Lower lobe of right lung (tissue), 2 donors: ENCODE measurements around the gene PRPF4. TPM values are rescaled to one million over a fixed set of nuclear protein-coding genes. Genes with fewer than 3 reads are reported as not detected.
A peak's percentile ranks its signal among the peaks of the same experiment; 100 is the strongest.

ENCODE experiments used
- ATAC-seq, 2 donors: fragments of 200-7000 bp; cut with Tn5 transposase; one replicate each; pipeline ENCODE4 v1.9.1; 2020 to 2022; ENCODE audit warnings: mild to moderate bottlenecking in 2 of 2, moderate library complexity in 2 of 2
- DNase-seq: peaks from one replicate; pipeline ENCODE4 v3.0.0-alpha.2; 2020
- H3K27ac ChIP-seq: fragments of 200-600 bp; one replicate; pipeline ENCODE4 v1.8.0; 2022
- H3K27me3 ChIP-seq: fragments of 200-600 bp; one replicate; pipeline ENCODE4 v1.8.0; 2022; ENCODE audit warnings: low read depth
- H3K36me3 ChIP-seq: fragments of 200-600 bp; one replicate; pipeline ENCODE4 v1.8.0; 2022; ENCODE audit warnings: mild to moderate bottlenecking
- H3K4me1 ChIP-seq: fragments of 200-600 bp; one replicate; pipeline ENCODE4 v1.8.0; 2022
- H3K4me3 ChIP-seq: fragments of 200-600 bp; one replicate; pipeline ENCODE4 v1.8.0; 2022; ENCODE audit warnings: mild to moderate bottlenecking
- H3K9me3 ChIP-seq: fragments of 200-600 bp; one replicate; pipeline ENCODE4 v1.8.0; 2022
- CTCF ChIP-seq: fragments of 200-600 bp; IDR thresholded peaks from one replicate; pipeline ENCODE4 v1.8.0; 2022; ENCODE audit warnings: antibody characterized with exemption, mild to moderate bottlenecking
- intact Hi-C: fragments of 100-400 bp; cut with DNase I; formaldehyde crosslinking; loops from one replicate; pipeline ENCODE4 v1.11.0; 2022
- total RNA-seq: library from RNA; stranded (reverse); fragmentation: NEBNext Ultra II Directional; extraction: Animal tissue kit (Norgen Biotek cat#: 25700); gene quantifications from one replicate; pipeline ENCODE4 v1.2.1, GENCODE V29; 2021
- donor health status: DM: no; HTN: yes; CAD: no; lungs with severe emphysema.

The PRPF4 gene
- total RNA-seq, 1 donor from 2014 or later: 12.6 TPM

GRCh38 chr9:113340011-113340699, 64.7 kb downstream of the PRPF4 start, which contains the start of gene WDR31:
WDR31 (minus strand) TSS chr9:113340275; CDS start chr9:113332022, 8,253 bp downstream.
- Histone ChIP-seq H3K9me3 (no peaks in the 10 kb centered on the region), H3K4me3 (peak within 1 kb of the TSS; percentile 94), H3K27me3 (no peaks in the 10 kb centered on the region), H3K4me1 (peaks cover 22% of the 10 kb centered on the region), H3K36me3 (no peaks in the 10 kb centered on the region), H3K27ac (peak within 1 kb of the TSS; percentile 83)
- intact Hi-C loops: no loop called here
- DNase-seq (peak; percentile 91), ATAC-seq (peak; percentile 96 to 98)
- no peak for TF ChIP-seq CTCF

- intact Hi-C loops: no loop called here
- Histone ChIP-seq H3K36me3 (no peaks in the 10 kb centered on the region), H3K4me1 (peaks cover 22% of the 10 kb centered on the region), H3K9me3 (no peaks in the 10 kb centered on the region), H3K4me3 (no peak overlapping the region), H3K27ac (no peak overlapping the region), H3K27me3 (no peaks in the 10 kb centered on the region)
- DNase-seq (no peak), ATAC-seq (no peak)
- no peak for TF ChIP-seq CTCF
These were observed 66.4 kb downstream of the PRPF4 start for GRCh38 chr9:113341712-113342410.

Other genes with a start within 250 kb of the PRPF4 start
- gene ZFP37, start 218.9 kb upstream of the PRPF4 start, total RNA-seq: 1.1 TPM
- 74.8 TPM for gene SLC31A2, start 124.7 kb upstream of the PRPF4 start, total RNA-seq
- gene FKBP15, start 54.4 kb upstream of the PRPF4 start, total RNA-seq: 84.6 TPM
- gene SLC31A1, start 54.1 kb upstream of the PRPF4 start, total RNA-seq: 48.4 TPM
- 29.1 TPM for gene CDC26, start 86 bp upstream of the PRPF4 start, total RNA-seq
- gene RNF183, start 27.7 kb downstream of the PRPF4 start, total RNA-seq: not detected
- gene WDR31, start 64.6 kb downstream of the PRPF4 start, total RNA-seq: 4.5 TPM
- 8.4 TPM for gene BSPRY, start 73.9 kb downstream of the PRPF4 start, total RNA-seq
- gene HDHD3, start 101.3 kb downstream of the PRPF4 start, total RNA-seq: 9.3 TPM
- gene ALAD, start 125.6 kb downstream of the PRPF4 start, total RNA-seq: 32.7 TPM
- gene POLE3, start 135.0 kb downstream of the PRPF4 start, total RNA-seq: 29.7 TPM
- gene C9orf43, start 135.1 kb downstream of the PRPF4 start, total RNA-seq: 0.35 TPM
- gene RGS3, start 188.1 kb downstream of the PRPF4 start, total RNA-seq: 66.2 TPM